ENCODE measurements around the gene ASPA.

The ASPA gene

GRCh38 chr17:3502466-3502865, 26.7 kb downstream of the ASPA start:
- no peak for DNase-seq (ENCODE audit: low read depth, low spot score)
- Histone ChIP-seq H3K36me3 (ENCODE audit: insufficient read depth, low read length) (no peaks in the 10 kb centered on the region), H3K9ac (ENCODE audit: insufficient read length) (no peak overlapping the region), H3K27ac (no peak overlapping the region), H3K4me3 (no peak overlapping the region), H3K9me3 (ENCODE audit: low read depth, low read length) (no peaks in the 10 kb centered on the region)
- TF ChIP-seq EZH2 (IDR thresholded peaks at IDR 0.05) (no peak), FOXP2 (optimal IDR thresholded peaks at IDR 0.05; ENCODE audit: control extremely low read depth, extremely low read length, insufficient read depth) (no peak), POLR2AphosphoS5 (IDR thresholded peaks at IDR 0.05; ENCODE audit: borderline replicate concordance, low read depth, low read length) (no peak)

GRCh38 chr17:3503285-3503684, 27.5 kb downstream of the ASPA start:
- DNase-seq (ENCODE audit: low read depth, low spot score): no peak
- H3K27ac ChIP-seq: no peak overlapping the region
- no peak overlapping the region for H3K9ac ChIP-seq (ENCODE audit: insufficient read length)
- no peaks in the 10 kb centered on the region for H3K36me3 ChIP-seq (ENCODE audit: insufficient read depth, low read length)
- H3K9me3 ChIP-seq (ENCODE audit: low read depth, low read length): no peaks in the 10 kb centered on the region
- no peak for TF ChIP-seq FOXP2 (optimal IDR thresholded peaks at IDR 0.05; ENCODE audit: control extremely low read depth, extremely low read length, insufficient read depth)
- TF ChIP-seq POLR2AphosphoS5 (IDR thresholded peaks at IDR 0.05; ENCODE audit: borderline replicate concordance, low read depth, low read length): no peak
- TF ChIP-seq EZH2 (IDR thresholded peaks at IDR 0.05): no peak
- H3K4me3 ChIP-seq: no peak overlapping the region

GRCh38 chr17:3505008-3505407, 29.2 kb downstream of the ASPA start:
- H3K27ac ChIP-seq: no peak overlapping the region
- no peak overlapping the region for H3K4me3 ChIP-seq
- no peak overlapping the region for H3K9ac ChIP-seq (ENCODE audit: insufficient read length)
- H3K36me3 ChIP-seq (ENCODE audit: insufficient read depth, low read length): no peaks in the 10 kb centered on the region
- TF ChIP-seq POLR2AphosphoS5 (IDR thresholded peaks at IDR 0.05; ENCODE audit: borderline replicate concordance, low read depth, low read length) (no peak), EZH2 (IDR thresholded peaks at IDR 0.05) (no peak), FOXP2 (optimal IDR thresholded peaks at IDR 0.05; ENCODE audit: control extremely low read depth, extremely low read length, insufficient read depth) (no peak)
- no peak for DNase-seq (ENCODE audit: low read depth, low spot score)
- no peaks in the 10 kb centered on the region for H3K9me3 ChIP-seq (ENCODE audit: low read depth, low read length)

DNA sequence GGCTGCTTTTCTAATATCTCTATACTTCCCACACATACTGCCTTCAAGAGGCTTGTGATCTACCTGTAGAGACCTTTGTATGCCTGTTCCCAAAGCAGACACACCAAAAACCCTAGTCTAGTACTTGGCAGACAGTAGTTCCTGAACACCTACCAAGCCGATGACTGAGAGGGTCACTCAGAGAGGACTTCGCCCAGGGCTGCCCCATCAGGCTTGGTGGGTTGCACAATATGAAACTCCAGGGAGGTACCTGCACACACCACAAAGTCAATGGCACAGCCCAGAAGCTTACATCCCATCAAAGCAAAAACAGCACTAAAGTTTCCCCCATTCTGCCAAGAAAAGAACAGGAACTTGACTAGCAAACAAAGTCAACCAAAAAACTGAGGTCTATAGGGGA, 30.3 kb downstream of the ASPA start:
- no peak overlapping the region for H3K9ac ChIP-seq (ENCODE audit: insufficient read length)

GRCh38 chr17:3507071-3507470, 31.3 kb downstream of the ASPA start:
- no peak for TF ChIP-seq FOXP2 (optimal IDR thresholded peaks at IDR 0.05; ENCODE audit: control extremely low read depth, extremely low read length, insufficient read depth)
- TF ChIP-seq POLR2AphosphoS5 (IDR thresholded peaks at IDR 0.05; ENCODE audit: borderline replicate concordance, low read depth, low read length): no peak
- TF ChIP-seq EZH2 (IDR thresholded peaks at IDR 0.05): no peak

More for the DNA sequence above, 30.3 kb downstream of the ASPA start:
- Histone ChIP-seq H3K4me3 (no peak overlapping the region), H3K9me3 (ENCODE audit: low read depth, low read length) (no peaks in the 10 kb centered on the region), H3K36me3 (ENCODE audit: insufficient read depth, low read length) (no peaks in the 10 kb centered on the region), H3K27ac (no peak overlapping the region)
- TF ChIP-seq POLR2AphosphoS5 (IDR thresholded peaks at IDR 0.05; ENCODE audit: borderline replicate concordance, low read depth, low read length): no peak
- TF ChIP-seq EZH2 (IDR thresholded peaks at IDR 0.05): no peak
- no peak for TF ChIP-seq FOXP2 (optimal IDR thresholded peaks at IDR 0.05; ENCODE audit: control extremely low read depth, extremely low read length, insufficient read depth)
- no peak for DNase-seq (ENCODE audit: low read depth, low spot score)

DNA sequence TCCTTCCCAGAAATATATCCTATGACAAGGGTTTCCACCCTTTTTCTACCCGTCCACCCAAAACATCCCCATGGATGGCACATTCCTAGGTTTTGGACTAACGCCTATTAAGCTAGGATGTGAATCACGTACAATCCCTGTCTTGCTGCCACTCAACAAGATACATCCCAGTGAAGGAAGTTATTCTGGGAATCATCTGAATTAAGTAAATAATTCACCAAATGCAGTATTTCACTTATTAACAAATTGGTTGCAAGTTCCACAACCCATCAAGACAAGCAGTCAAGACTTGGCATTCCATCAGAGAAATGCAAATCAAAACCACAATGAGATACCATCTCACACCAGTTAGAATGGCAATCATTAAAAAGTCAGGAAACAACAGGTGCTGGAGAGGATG, 32.1 kb downstream of the ASPA start:
- H3K4me3 ChIP-seq: no peak overlapping the region
- no peak overlapping the region for H3K27ac ChIP-seq
- H3K36me3 ChIP-seq (ENCODE audit: insufficient read depth, low read length): no peaks in the 10 kb centered on the region
- no peak overlapping the region for H3K9ac ChIP-seq (ENCODE audit: insufficient read length)
- TF ChIP-seq FOXP2 (optimal IDR thresholded peaks at IDR 0.05; ENCODE audit: control extremely low read depth, extremely low read length, insufficient read depth) (no peak), EZH2 (IDR thresholded peaks at IDR 0.05) (no peak), POLR2AphosphoS5 (IDR thresholded peaks at IDR 0.05; ENCODE audit: borderline replicate concordance, low read depth, low read length) (no peak)
- DNase-seq (ENCODE audit: low read depth, low spot score): no peak
- H3K9me3 ChIP-seq (ENCODE audit: low read depth, low read length): no peaks in the 10 kb centered on the region

More at GRCh38 chr17:3507071-3507470, 31.3 kb downstream of the ASPA start:
- Histone ChIP-seq H3K27ac (no peak overlapping the region), H3K9ac (ENCODE audit: insufficient read length) (no peak overlapping the region), H3K36me3 (ENCODE audit: insufficient read depth, low read length) (no peaks in the 10 kb centered on the region), H3K9me3 (ENCODE audit: low read depth, low read length) (no peaks in the 10 kb centered on the region), H3K4me3 (no peak overlapping the region)
- DNase-seq (ENCODE audit: low read depth, low spot score): no peak

GRCh38 chr17:3510090-3510489, 34.3 kb downstream of the ASPA start:
- DNase-seq (ENCODE audit: low read depth, low spot score): no peak
- Histone ChIP-seq H3K36me3 (ENCODE audit: insufficient read depth, low read length) (no peaks in the 10 kb centered on the region), H3K27ac (no peak overlapping the region), H3K4me3 (no peak overlapping the region), H3K9me3 (ENCODE audit: low read depth, low read length) (no peaks in the 10 kb centered on the region), H3K9ac (ENCODE audit: insufficient read length) (no peak overlapping the region)
- no peak for TF ChIP-seq FOXP2 (optimal IDR thresholded peaks at IDR 0.05; ENCODE audit: control extremely low read depth, extremely low read length, insufficient read depth)
- TF ChIP-seq POLR2AphosphoS5 (IDR thresholded peaks at IDR 0.05; ENCODE audit: borderline replicate concordance, low read depth, low read length): no peak
- no peak for TF ChIP-seq EZH2 (IDR thresholded peaks at IDR 0.05)

DNA sequence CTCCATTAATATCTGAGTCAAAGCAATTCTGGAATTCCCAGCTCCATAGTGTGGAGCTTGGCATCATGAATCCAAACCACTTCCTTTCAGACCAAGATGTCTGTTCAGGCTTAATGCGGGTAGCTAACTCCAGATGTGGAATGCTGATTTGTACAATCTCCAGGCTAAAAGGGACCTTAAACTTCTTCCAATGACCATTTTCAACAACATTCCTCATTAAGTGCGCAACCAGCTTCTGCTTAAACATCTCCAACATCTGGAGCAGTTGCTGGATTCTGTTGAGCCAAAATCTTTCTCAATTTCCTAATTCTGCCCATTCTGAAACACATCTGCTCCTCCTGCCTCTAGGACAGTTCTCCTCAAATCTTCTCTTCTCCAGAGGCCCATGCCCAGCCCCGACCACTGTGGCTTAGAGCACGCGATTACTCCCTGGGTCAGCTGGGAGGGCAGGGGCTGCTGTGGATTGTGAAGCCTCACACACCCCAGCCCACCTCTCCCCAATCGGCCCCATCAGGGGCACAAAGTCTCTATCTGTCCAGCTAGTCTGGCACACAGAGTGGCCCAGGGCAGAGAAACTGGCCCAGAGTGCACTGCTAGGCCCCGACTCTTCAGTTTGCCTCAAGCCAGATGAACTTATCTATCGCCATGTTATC, 36.2 kb downstream of the ASPA start:
- no peak for DNase-seq (ENCODE audit: low read depth, low spot score)
- H3K4me3 ChIP-seq: no peak overlapping the region
- H3K9ac ChIP-seq (ENCODE audit: insufficient read length): no peak overlapping the region
- no peak for TF ChIP-seq FOXP2 (optimal IDR thresholded peaks at IDR 0.05; ENCODE audit: control extremely low read depth, extremely low read length, insufficient read depth)
- TF ChIP-seq POLR2AphosphoS5 (IDR thresholded peaks at IDR 0.05; ENCODE audit: borderline replicate concordance, low read depth, low read length): no peak
- TF ChIP-seq EZH2 (IDR thresholded peaks at IDR 0.05): no peak
- H3K27ac ChIP-seq: no peak overlapping the region
- H3K9me3 ChIP-seq (ENCODE audit: low read depth, low read length): no peaks in the 10 kb centered on the region
- no peaks in the 10 kb centered on the region for H3K36me3 ChIP-seq (ENCODE audit: insufficient read depth, low read length)

Data from SK-N-MC (cell line).